Measurements from ENCODE around the gene RFC2.
A peak's percentile ranks its signal among the peaks of the same experiment; 100 is the strongest.
"Not testable (repeated sequence)": the region's sequence is repeated elsewhere in the genome, so short reads cannot be mapped to it uniquely, and the experiment has no call there.

RFC2 gene

GRCh38 chr7:74269757-74270277, 15.6 kb upstream of the RFC2 start:
- Mint-ChIP-seq H3K4me3 (peak overlapping the region; percentile 79), H3K36me3 (no peaks in the 10 kb centered on the region), H3K9me3 (no peaks in the 10 kb centered on the region), H3K4me1 (peaks cover 19% of the 10 kb centered on the region), H3K27me3 (peaks cover 46% of the 10 kb centered on the region), H3K27ac (no peak overlapping the region)
- CTCF ChIA-PET, result interaction anchor here (1.3 kb wide), 1 partner anchor 18 kb away, joined by 3 read pairs; no protein-coding TSS in a partner anchor
- DNase-seq, result peak; percentile 77

GRCh38 chr7:74267756-74268565, 13.8 kb upstream of the RFC2 start:
- Mint-ChIP-seq H3K27ac (no peak overlapping the region), H3K36me3 (no peaks in the 10 kb centered on the region), H3K9me3 (no peaks in the 10 kb centered on the region), H3K4me1 (peaks cover 19% of the 10 kb centered on the region), H3K4me3 (no peak overlapping the region), H3K27me3 (peaks cover 49% of the 10 kb centered on the region)
- CTCF ChIA-PET, result interaction anchor here (0.8 kb wide), 1 partner anchor 66 kb away, joined by 3 read pairs; no protein-coding TSS in a partner anchor
- no peak for DNase-seq

- Mint-ChIP-seq H3K9me3 (no peaks in the 10 kb centered on the region), H3K4me1 (peaks cover 7% of the 10 kb centered on the region), H3K36me3 (no peaks in the 10 kb centered on the region), H3K27me3 (peaks cover 52% of the 10 kb centered on the region), H3K4me3 (no peak overlapping the region), H3K27ac (no peak overlapping the region)
- no peak for DNase-seq
- CTCF ChIA-PET, result no interaction called here
Measured at GRCh38 chr7:74266191-74266963, 12.2 kb upstream of the RFC2 start.

GRCh38 chr7:74263399-74264120, 9.4 kb upstream of the RFC2 start:
- CTCF ChIA-PET, result interaction anchor here (1.0 to 1.8 kb wide), 3 partner anchors 11 to 137 kb away, joined by 3 to 4 read pairs (median 3); no protein-coding TSS in a partner anchor
- H3K36me3 Mint-ChIP-seq, result no peaks in the 10 kb centered on the region
- DNase-seq, result no peak
- H3K4me3 Mint-ChIP-seq, result no peak overlapping the region
- peaks cover 40% of the 10 kb centered on the region for H3K27me3 Mint-ChIP-seq
- no peaks in the 10 kb centered on the region for H3K4me1 Mint-ChIP-seq
- no peaks in the 10 kb centered on the region for H3K9me3 Mint-ChIP-seq
- no peak overlapping the region for H3K27ac Mint-ChIP-seq

- H3K27ac Mint-ChIP-seq, result no peak overlapping the region
- DNase-seq, result no peak
- H3K36me3 Mint-ChIP-seq, result no peaks in the 10 kb centered on the region
- CTCF ChIA-PET, result interaction anchor here (1.2 to 1.5 kb wide), 2 partner anchors 13 to 138 kb away, joined by 3 to 4 read pairs; no protein-coding TSS in a partner anchor
- H3K4me1 Mint-ChIP-seq, result no peaks in the 10 kb centered on the region
- H3K9me3 Mint-ChIP-seq, result no peaks in the 10 kb centered on the region
- peaks cover 35% of the 10 kb centered on the region for H3K27me3 Mint-ChIP-seq
- no peak overlapping the region for H3K4me3 Mint-ChIP-seq
Measured at GRCh38 chr7:74262639-74263398, 8.6 kb upstream of the RFC2 start.

GRCh38 chr7:74258639-74259038, 4.4 kb upstream of the RFC2 start:
- peaks cover 21% of the 10 kb centered on the region for H3K27me3 Mint-ChIP-seq
- H3K9me3 Mint-ChIP-seq, result no peaks in the 10 kb centered on the region
- no peak for DNase-seq
- peaks cover 9% of the 10 kb centered on the region for H3K36me3 Mint-ChIP-seq
- H3K4me1 Mint-ChIP-seq, result peaks cover 26% of the 10 kb centered on the region
- no peak overlapping the region for H3K4me3 Mint-ChIP-seq
- H3K27ac Mint-ChIP-seq, result no peak overlapping the region
- CTCF ChIA-PET, result no interaction called here

GRCh38 chr7:74256491-74257408, 2.6 kb upstream of the RFC2 start:
- Mint-ChIP-seq H3K4me1 (peaks cover 40% of the 10 kb centered on the region), H3K36me3 (peaks cover 14% of the 10 kb centered on the region), H3K9me3 (no peaks in the 10 kb centered on the region), H3K27me3 (peaks cover 8% of the 10 kb centered on the region), H3K4me3 (peak overlapping the region; percentile 61), H3K27ac (no peak overlapping the region)
- no peak for DNase-seq
- CTCF ChIA-PET, result interaction anchor here (0.9 kb wide), 1 partner anchor 144 kb away, joined by 4 read pairs; no protein-coding TSS in a partner anchor

GRCh38 chr7:74255461-74255860, 1.3 kb upstream of the RFC2 start:
- not testable (repeated sequence) for DNase-seq, H3K9me3 Mint-ChIP-seq, H3K27me3 Mint-ChIP-seq
- peaks cover 19% of the 10 kb centered on the region for H3K36me3 Mint-ChIP-seq
- H3K4me3 Mint-ChIP-seq, result peak overlapping the region; percentile 93
- H3K4me1 Mint-ChIP-seq, result peaks cover 44% of the 10 kb centered on the region
- peak overlapping the region; percentile 93 for H3K27ac Mint-ChIP-seq
- CTCF ChIA-PET, result interaction anchor here (1.2 kb wide), 1 partner anchor 80 kb away, joined by 3 read pairs; no protein-coding TSS in a partner anchor

- H3K27ac Mint-ChIP-seq, result peak overlapping the region; percentile 93
- peak overlapping the region; percentile 93 for H3K4me3 Mint-ChIP-seq
- H3K4me1 Mint-ChIP-seq, result peaks cover 48% of the 10 kb centered on the region
- peaks cover 23% of the 10 kb centered on the region for H3K36me3 Mint-ChIP-seq
- CTCF ChIA-PET, result interaction anchor here (0.7 to 1.2 kb wide), 2 partner anchors 49 to 80 kb away, joined by 3 read pairs; no protein-coding TSS in a partner anchor
- DNase-seq, result peak; percentile 30
- peaks cover 4% of the 10 kb centered on the region for H3K27me3 Mint-ChIP-seq
- no peaks in the 10 kb centered on the region for H3K9me3 Mint-ChIP-seq
Measured at GRCh38 chr7:74254858-74255379, 720 bp upstream of the RFC2 start.

- CTCF ChIA-PET, result interaction anchor here (2.1 kb wide), 1 partner anchor 51 kb away, joined by 4 read pairs; no protein-coding TSS in a partner anchor
- Mint-ChIP-seq H3K27ac (peak overlapping the region; percentile 93), H3K4me3 (peak overlapping the region; percentile 93), H3K9me3 (no peaks in the 10 kb centered on the region), H3K4me1 (peaks cover 54% of the 10 kb centered on the region), H3K36me3 (peaks cover 31% of the 10 kb centered on the region), H3K27me3 (peaks cover 4% of the 10 kb centered on the region)
- DNase-seq, result no peak
Measured at GRCh38 chr7:74253835-74254128, 417 bp downstream of the RFC2 start.

GRCh38 chr7:74253331-74253730, 868 bp downstream of the RFC2 start:
- Mint-ChIP-seq H3K4me3 (peak overlapping the region; percentile 93), H3K27me3 (peaks cover 4% of the 10 kb centered on the region), H3K36me3 (peaks cover 33% of the 10 kb centered on the region), H3K27ac (peak overlapping the region; percentile 93), H3K9me3 (no peaks in the 10 kb centered on the region), H3K4me1 (peaks cover 54% of the 10 kb centered on the region)
- no peak for DNase-seq
- CTCF ChIA-PET, result interaction anchor here (1.0 to 2.1 kb wide), 2 partner anchors 24 to 50 kb away, joined by 3 to 4 read pairs; no protein-coding TSS in a partner anchor

- peak overlapping the region; percentile 7 for H3K27ac Mint-ChIP-seq
Measured at GRCh38 chr7:74252893-74253292, 1.3 kb downstream of the RFC2 start.

More at GRCh38 chr7:74252893-74253292, 1.3 kb downstream of the RFC2 start:
- Mint-ChIP-seq H3K36me3 (peaks cover 36% of the 10 kb centered on the region), H3K4me3 (peak overlapping the region; percentile 93), H3K27me3 (peaks cover 4% of the 10 kb centered on the region), H3K9me3 (no peaks in the 10 kb centered on the region), H3K4me1 (peaks cover 57% of the 10 kb centered on the region)
- CTCF ChIA-PET, result interaction anchor here (0.8 to 2.1 kb wide), 3 partner anchors 10 to 50 kb away, joined by 3 to 4 read pairs (median 3); no protein-coding TSS in a partner anchor
- no peak for DNase-seq

Measured in activated naive CD4-positive, alpha-beta T cell treated with anti-CD3 and anti-CD28 coated beads, Interleukin-2, amount 10 ng/mL, durations not matched to agents 7 days and 5 days (primary cell).